ENCODE data around the gene ZDHHC16.
A peak's percentile ranks its signal among the peaks of the same experiment; 100 is the strongest.

The ZDHHC16 gene

GRCh38 chr10:97482381-97482780 lies 36.4 kb downstream of the ZDHHC16 start:
- DNase-seq = no peak

GRCh38 chr10:97483506-97483905 lies 37.5 kb downstream of the ZDHHC16 start:
- DNase-seq = no peak

GRCh38 chr10:97483921-97484320 lies 37.9 kb downstream of the ZDHHC16 start:
- DNase-seq = no peak

DNA sequence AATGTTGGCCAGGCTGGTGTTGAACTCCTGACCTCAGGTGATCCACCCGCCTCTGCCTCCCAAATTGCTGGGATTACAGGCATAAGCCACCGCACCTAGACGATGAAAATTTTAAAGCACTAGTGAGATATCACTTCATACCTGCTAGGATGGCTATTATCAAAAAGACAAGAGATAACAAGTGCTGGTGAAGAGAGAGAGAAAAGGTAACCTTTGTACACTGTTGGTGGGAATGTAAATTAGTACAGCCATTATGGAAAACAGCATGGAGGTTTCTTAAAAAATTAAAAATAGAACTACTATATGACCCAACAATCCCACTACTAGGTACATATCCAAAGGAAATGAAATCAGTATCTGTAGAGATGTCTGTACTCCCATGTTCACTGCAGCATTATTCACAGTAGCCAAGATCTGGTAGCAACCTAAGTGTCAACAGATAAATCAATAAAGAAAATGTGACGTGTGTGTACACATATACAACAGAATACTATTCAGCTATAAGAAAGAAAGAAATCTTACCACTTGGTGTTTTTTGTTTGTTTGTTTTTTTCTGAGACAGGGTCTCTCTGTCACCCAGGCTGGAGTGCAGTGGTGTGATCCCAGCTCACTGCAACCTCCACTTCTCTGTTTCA lies 39.8 kb downstream of the ZDHHC16 start:
- no peak for DNase-seq

DNA sequence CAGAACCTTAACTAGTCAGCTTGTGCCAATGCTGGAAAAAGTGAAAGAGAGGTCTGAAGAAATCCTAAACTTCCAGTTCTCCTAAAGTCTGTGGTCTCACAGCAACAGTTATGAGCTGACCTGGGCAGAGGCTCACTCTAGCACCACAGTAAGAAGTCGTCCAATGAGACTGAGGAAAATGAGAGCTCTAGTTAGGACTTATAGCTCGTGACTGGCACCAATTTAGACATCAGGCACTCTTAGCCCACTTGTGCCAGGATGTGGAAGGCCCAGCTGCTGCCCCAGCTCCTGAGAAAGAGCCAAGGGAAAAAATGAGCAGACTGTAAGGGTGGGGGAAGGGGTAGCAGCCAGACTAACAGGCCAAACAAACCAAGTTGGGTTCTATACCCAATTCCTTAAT lies 44.6 kb downstream of the ZDHHC16 start:
- no peak for DNase-seq

DNA sequence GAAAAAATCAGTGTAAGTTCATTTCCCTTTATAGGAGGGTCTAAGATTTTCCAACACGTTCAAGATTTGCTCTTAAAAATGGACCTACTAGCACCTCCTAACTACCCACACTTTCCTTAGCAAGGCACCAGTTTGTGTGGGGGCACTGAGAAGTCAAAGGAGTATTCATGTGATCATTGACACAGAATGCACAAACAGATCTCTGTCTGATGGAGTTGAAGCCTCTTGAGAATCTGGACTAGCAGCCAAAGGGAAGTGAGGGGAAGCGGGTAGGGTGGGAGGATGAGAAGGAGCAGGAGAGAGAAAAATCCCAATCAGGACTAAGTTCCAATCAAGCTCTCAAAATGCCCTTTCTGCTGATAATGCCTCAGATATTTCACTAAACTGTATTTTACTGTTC lies 48.2 kb downstream of the ZDHHC16 start:
- DNase-seq = no peak

DNA sequence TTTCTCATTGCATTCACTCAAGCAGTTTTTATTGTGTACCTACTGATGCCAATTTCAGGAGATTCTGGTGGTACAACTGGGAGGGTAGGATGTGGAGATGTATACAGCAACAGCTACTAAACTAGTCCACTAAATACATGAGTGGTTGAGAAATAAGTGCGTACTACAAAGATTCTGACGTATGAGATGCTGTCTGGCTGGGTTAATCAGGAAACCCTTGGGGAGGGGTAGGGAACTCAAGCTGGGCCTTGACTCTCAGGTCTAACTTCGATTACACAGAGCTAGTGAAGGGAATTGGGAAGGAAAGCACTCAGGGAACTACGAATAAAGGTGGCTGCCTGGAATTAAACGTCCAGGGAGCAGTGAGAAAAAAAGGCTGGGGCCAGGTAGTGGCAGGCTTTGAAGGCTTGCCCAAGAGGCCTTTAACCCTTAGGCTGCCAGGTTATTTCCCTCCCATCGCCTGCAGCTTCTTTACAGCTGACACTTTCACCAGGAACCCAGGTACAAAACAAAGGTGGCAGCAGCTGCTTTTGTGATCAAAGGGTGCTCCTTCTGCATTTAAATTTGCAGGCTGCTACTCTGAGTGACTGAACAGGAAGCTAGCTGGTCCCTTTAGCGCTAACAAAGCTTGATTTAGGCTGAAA lies 49.0 kb downstream of the ZDHHC16 start:
- DNase-seq = no peak

DNA sequence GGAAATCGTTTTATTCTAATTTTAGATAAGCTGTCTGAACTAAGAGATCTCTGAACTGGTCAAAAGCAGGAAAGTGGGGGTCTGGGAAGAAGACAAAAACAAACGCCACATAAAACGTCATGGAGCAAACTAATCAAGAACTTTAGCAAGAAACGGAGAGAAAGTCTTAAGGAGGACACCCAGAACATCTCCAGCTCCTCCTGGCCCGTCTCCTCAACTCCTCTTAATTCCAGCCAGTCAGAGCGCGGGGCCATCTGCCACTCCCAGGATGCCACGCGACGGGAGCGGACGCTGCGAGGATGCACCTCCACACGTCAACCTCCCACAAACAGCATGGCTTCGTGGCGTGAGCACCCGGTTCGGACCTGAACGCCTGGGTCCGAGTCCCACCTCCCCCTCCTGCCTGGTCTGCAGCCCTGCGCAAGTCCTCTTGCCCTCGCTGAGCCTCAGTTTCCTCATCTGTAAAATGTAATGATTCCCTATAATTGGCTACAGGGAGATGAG lies 51.6 kb downstream of the ZDHHC16 start:
- DNase-seq = peak; percentile 74

- DNase-seq = peak; percentile 100
Observed at GRCh38 chr10:97498076-97498840, 52.3 kb downstream of the ZDHHC16 start, which contains the start of gene MMS19. MMS19 (minus strand) TSS chr10:97498422; CDS start chr10:97498384, 38 bp downstream.

- DNase-seq = peak; percentile 32
Observed at GRCh38 chr10:97498841-97499560, 53.0 kb downstream of the ZDHHC16 start, which contains the start of gene UBTD1. UBTD1 (plus strand) TSS chr10:97498924; CDS start chr10:97499204, 280 bp downstream.

GRCh38 chr10:97499561-97500296 lies 53.8 kb downstream of the ZDHHC16 start:
- DNase-seq = no peak

DNA sequence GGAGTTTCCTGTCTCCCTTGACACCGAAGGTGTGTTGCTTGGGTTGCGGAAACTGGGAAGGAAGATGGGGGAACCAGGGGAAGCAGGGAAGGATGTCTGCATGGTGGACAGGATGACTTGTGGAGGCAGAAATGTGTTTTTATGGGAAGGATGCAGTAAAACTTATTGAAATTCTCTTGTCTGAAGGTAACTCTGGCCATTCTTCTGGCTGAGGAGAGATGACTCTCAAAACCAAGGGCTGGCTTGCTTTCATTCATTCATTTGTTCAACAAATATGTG lies 54.3 kb downstream of the ZDHHC16 start:
- no peak for DNase-seq

DNA sequence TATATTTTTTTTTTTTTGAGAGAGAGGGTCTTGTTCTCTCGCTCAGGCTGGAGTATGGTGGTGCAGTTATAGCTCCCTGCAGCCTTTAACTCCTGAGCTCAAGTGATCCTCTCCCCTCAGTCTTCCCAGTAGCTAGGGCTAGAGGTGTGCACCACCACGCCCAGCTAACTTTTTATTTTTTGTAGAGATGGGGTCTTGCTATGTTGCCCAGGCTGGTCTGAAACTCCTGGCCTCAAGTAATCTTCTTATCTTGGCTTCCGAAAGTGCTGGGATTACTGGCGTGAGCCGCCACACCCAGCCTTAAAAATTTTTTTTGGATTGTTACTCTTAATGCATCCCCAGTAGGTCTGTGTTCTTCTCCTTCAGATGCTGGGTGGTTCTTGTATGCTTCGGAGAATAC lies 56.9 kb downstream of the ZDHHC16 start:
- DNase-seq = no peak

- DNase-seq = no peak
Observed at GRCh38 chr10:97503406-97503805, 57.4 kb downstream of the ZDHHC16 start.

DNA sequence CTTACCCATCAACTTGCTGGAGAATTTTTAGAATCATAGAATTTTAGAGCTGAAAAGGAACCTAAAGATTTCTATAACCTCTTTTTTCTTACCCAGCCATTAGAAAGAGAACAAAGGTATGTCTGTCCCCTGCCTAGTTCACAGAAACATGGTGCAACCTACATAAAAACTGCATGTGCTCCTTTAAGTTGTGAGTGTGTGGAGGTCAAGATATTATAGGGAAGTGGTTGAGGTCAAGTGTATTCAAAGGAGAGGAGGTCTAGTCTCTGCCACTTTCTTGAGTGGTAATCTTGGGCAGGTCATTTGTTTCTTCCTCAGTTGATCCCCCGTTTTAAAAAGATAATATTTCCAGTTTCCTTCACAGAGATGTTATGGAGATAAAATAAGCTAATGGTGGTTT lies 59.2 kb downstream of the ZDHHC16 start:
- DNase-seq = no peak

- no peak for DNase-seq
Observed at GRCh38 chr10:97506199-97506991, 60.4 kb downstream of the ZDHHC16 start.
